Measurements from ENCODE around the gene RCOR1.

GRCh38 chr14:102586420-102587104, 5.9 kb upstream of the RCOR1 start:
- TF ChIP-seq CTCF (IDR thresholded peaks at IDR 0.05; ENCODE audit: insufficient read depth, low read length, poor library complexity, severe bottlenecking) (no peak), EZH2phosphoT487 (conservative IDR thresholded peaks at IDR 0.05; ENCODE audit: low read length) (no peak)
